H9 (cell line): ENCODE results near the gene DDOST. TPM values are rescaled to one million over a fixed set of nuclear protein-coding genes. Genes with fewer than 3 reads are reported as not detected.

Experiments used
- DNase-seq: peaks from one replicate; pipeline ENCODE4 v3.0.0-alpha.2; 2017
- H2AFZ ChIP-seq: one replicate; pipeline ENCODE4 v1.6.1; 2013; ENCODE audit warnings: mild to moderate bottlenecking, low read length, control low read depth, moderate library complexity
- H2AK5ac ChIP-seq: 2 replicates; pipeline ENCODE4 v1.6.1; 2013; ENCODE audit warnings: low read length, control low read depth, mixed read lengths; ENCODE audit not compliant: insufficient read length
- H2BK120ac ChIP-seq: one replicate; pipeline ENCODE4 v1.6.1; 2013; ENCODE audit warnings: low read depth, mild to moderate bottlenecking, low read length, control low read depth, inconsistent platforms; ENCODE audit not compliant: poor library complexity, severe bottlenecking
- H2BK12ac ChIP-seq: 2 replicates; pipeline ENCODE4 v1.6.1; 2013; ENCODE audit warnings: low read length, control low read depth, mixed read lengths, low read depth; ENCODE audit not compliant: insufficient read length
- H2BK15ac ChIP-seq: 2 replicates; pipeline ENCODE4 v1.6.1; 2013; ENCODE audit warnings: low read depth, low read length, control low read depth
- H2BK20ac ChIP-seq: one replicate; pipeline ENCODE4 v1.6.1; 2013; ENCODE audit warnings: low read depth, mild to moderate bottlenecking, low read length, control low read depth, inconsistent platforms; ENCODE audit not compliant: poor library complexity, severe bottlenecking
- H2BK5ac ChIP-seq: 2 replicates; pipeline ENCODE4 v1.6.1; 2013; ENCODE audit warnings: low read length, control low read depth, mixed read lengths; ENCODE audit not compliant: insufficient read length
- H3K14ac ChIP-seq: 2 replicates; pipeline ENCODE4 v1.6.1; 2013; ENCODE audit warnings: low read length, control low read depth; ENCODE audit not compliant: insufficient read depth
- H3K18ac ChIP-seq: 2 replicates; pipeline ENCODE4 v1.6.1; 2013; ENCODE audit warnings: low read depth, mild to moderate bottlenecking, mixed read lengths, low read length, control low read depth; ENCODE audit not compliant: insufficient read length
- H3K23ac ChIP-seq: 2 replicates; pipeline ENCODE4 v1.6.1; 2013; ENCODE audit warnings: low read length, control low read depth, mixed read lengths, low read depth; ENCODE audit not compliant: insufficient read length
- H3K23me2 ChIP-seq: 2 replicates; pipeline ENCODE4 v1.6.1; 2013; ENCODE audit warnings: low read depth, mild to moderate bottlenecking, mixed read lengths, low read length, control low read depth; ENCODE audit not compliant: insufficient read length, poor library complexity, severe bottlenecking
- H3K27ac ChIP-seq: 2 replicates; pipeline ENCODE4 v1.5.1; 2013; ENCODE audit warnings: low read length, control low read depth, mixed read lengths, low read depth; ENCODE audit not compliant: insufficient read length
- H3K27me3 ChIP-seq: 2 replicates; pipeline ENCODE4 v1.6.1; 2013; ENCODE audit warnings: low read length, control low read depth, inconsistent platforms; ENCODE audit not compliant: insufficient read depth
- H3K4ac ChIP-seq: 2 replicates; pipeline ENCODE4 v1.6.1; 2013; ENCODE audit warnings: low read depth, mild to moderate bottlenecking, control low read depth, inconsistent platforms, low read length, moderate library complexity
- H3K4me1 ChIP-seq: 2 replicates; pipeline ENCODE4 v1.6.1; 2013; ENCODE audit warnings: low read length, control low read depth, inconsistent platforms; ENCODE audit not compliant: insufficient read depth
- H3K4me2 ChIP-seq: 2 replicates; pipeline ENCODE4 v1.6.1; 2013; ENCODE audit warnings: low read length, control low read depth, mixed read lengths; ENCODE audit not compliant: insufficient read length, insufficient read depth
- H3K56ac ChIP-seq: 2 replicates; pipeline ENCODE4 v1.6.1; 2013; ENCODE audit warnings: low read depth, mild to moderate bottlenecking, mixed read lengths, low read length, control low read depth; ENCODE audit not compliant: insufficient read length
- H3K79me1 ChIP-seq: 2 replicates; pipeline ENCODE4 v1.6.1; 2013; ENCODE audit warnings: low read depth, mild to moderate bottlenecking, moderate library complexity, low read length, control low read depth, inconsistent platforms; ENCODE audit not compliant: insufficient read depth, poor library complexity, severe bottlenecking
- H3K79me2 ChIP-seq: 2 replicates; pipeline ENCODE4 v1.6.1; 2013; ENCODE audit warnings: low read length, control low read depth, inconsistent platforms; ENCODE audit not compliant: insufficient read depth
- H3K9ac ChIP-seq: 2 replicates; pipeline ENCODE4 v1.6.1; 2013; ENCODE audit warnings: low read length, control low read depth, mixed read lengths; ENCODE audit not compliant: insufficient read length; ENCODE audit errors: extremely low read depth
- H3K9me3 ChIP-seq: one replicate; pipeline ENCODE4 v1.6.1; 2013; ENCODE audit warnings: low read depth, low read length, inconsistent platforms; ENCODE audit not compliant: control insufficient read depth
- H3T11ph ChIP-seq: one replicate; pipeline ENCODE4 v1.6.1; 2013; ENCODE audit warnings: mild to moderate bottlenecking, low read length, control low read depth, inconsistent platforms
- H4K20me1 ChIP-seq: one replicate; pipeline ENCODE4 v1.6.1; 2013; ENCODE audit not compliant: control insufficient read depth, insufficient read length, insufficient read depth
- H4K5ac ChIP-seq: 2 replicates; pipeline ENCODE4 v1.6.1; 2013; ENCODE audit warnings: low read depth, mild to moderate bottlenecking, mixed read lengths, low read length, control low read depth; ENCODE audit not compliant: insufficient read length
- H4K8ac ChIP-seq: replicated peaks from 2 replicates; pipeline ENCODE4 v1.6.1; 2013; ENCODE audit warnings: low read length, control low read depth, mixed read lengths, low read depth; ENCODE audit not compliant: insufficient read length
- H4K91ac ChIP-seq: 2 replicates; pipeline ENCODE4 v1.6.1; 2013; ENCODE audit warnings: low read depth, mild to moderate bottlenecking, moderate library complexity, mixed read lengths, low read length, control low read depth; ENCODE audit not compliant: insufficient read length
- H3K27ac Mint-ChIP-seq, 3 experiments: 2 replicates in 2 of 3; 3 replicates in 1 of 3; pipeline ENCODE4 v1.8.0; 2020 to 2021; ENCODE audit warnings: mixed read lengths in 3 of 3, mild to moderate bottlenecking in 1 of 3, moderate library complexity in 1 of 3
- H3K27me3 Mint-ChIP-seq: 2 replicates; pipeline ENCODE4 v1.8.0; 2021; ENCODE audit warnings: low read depth, mild to moderate bottlenecking, moderate library complexity, mixed read lengths
- H3K36me3 Mint-ChIP-seq, 3 experiments: 2 replicates in 2 of 3; 3 replicates in 1 of 3; pipeline ENCODE4 v1.8.0; 2020 to 2021; ENCODE audit warnings: low read depth in 3 of 3, mixed read lengths in 3 of 3; ENCODE audit not compliant: insufficient read depth in 1 of 3
- H3K4me1 Mint-ChIP-seq, 2 experiments: 2 replicates each; pipeline ENCODE4 v1.8.0; 2020; ENCODE audit warnings: mixed read lengths in 2 of 2
- H3K4me3 Mint-ChIP-seq, 2 experiments: 2 replicates in 1 of 2; 3 replicates in 1 of 2; pipeline ENCODE4 v1.8.0; 2020 to 2021; ENCODE audit warnings: mild to moderate bottlenecking in 2 of 2, mixed read lengths in 2 of 2, moderate library complexity in 1 of 2
- H3K9me3 Mint-ChIP-seq, 2 experiments: 2 replicates in 1 of 2; 3 replicates in 1 of 2; pipeline ENCODE4 v1.8.0; 2020; ENCODE audit warnings: mild to moderate bottlenecking in 2 of 2, mixed read lengths in 2 of 2, moderate library complexity in 1 of 2
- WGBS: extraction: QIAGEN DNeasy Blood & Tissue Kit; methylation state at CpG from one replicate; pipeline ENCODE4 v1.1.7; 2013; ENCODE audit warnings: missing lambda C conversion rate, low lambda C conversion rate, mixed read lengths; ENCODE audit not compliant: insufficient read length; ENCODE audit errors: extremely low coverage; 5-methylcytosine and 5-hydroxymethylcytosine counted together
- total RNA-seq: library from RNA; stranded (reverse); gene quantifications from 2 replicates; pipeline ENCODE4 v1.2.1, GENCODE V29; 2021
- TF ChIP-seq, protein P1 (sequence below): fragments of 200-600 bp; sonication (generic); conservative IDR thresholded peaks from 3 replicates; pipeline ENCODE4 v1.8.0; 2021; ENCODE audit warnings: antibody characterized with exemption, mild to moderate bottlenecking

The DDOST gene
- total RNA-seq, 1 experiment from 2014 or later, result 255 TPM

GRCh38 chr1:20625176-20626097, 35.7 kb downstream of the DDOST start:
- Histone ChIP-seq H4K5ac (peak overlapping the region; percentile 36), H3K27ac (peak overlapping the region; percentile 55), H2BK12ac (no peak overlapping the region), H2BK120ac (no peak overlapping the region), H3K56ac (no peak overlapping the region), H2BK5ac (no peak overlapping the region), H2BK15ac (no peak overlapping the region), H4K8ac (no peak overlapping the region), H3K27me3 (no peaks in the 10 kb centered on the region), H3K79me1 (no peaks in the 10 kb centered on the region), H3K23me2 (no peaks in the 10 kb centered on the region), H3K4ac (no peak overlapping the region), H2AFZ (no peak overlapping the region), H3K9me3 (peaks cover 12% of the 10 kb centered on the region), H3K4me2 (peak overlapping the region; percentile 28), H3K4me1 (peaks cover 6% of the 10 kb centered on the region; the same call in 1 of the 2 replicates), H2BK20ac (no peak overlapping the region), H3K23ac (no peak overlapping the region), H3K14ac (no peak overlapping the region), H3K18ac (no peak overlapping the region), H4K20me1 (no peaks in the 10 kb centered on the region), H2AK5ac (no peak overlapping the region), H4K91ac (no peak overlapping the region), H3K79me2 (no peaks in the 10 kb centered on the region), H3K9ac (no peak overlapping the region), H3T11ph (no peak overlapping the region)
- TF ChIP-seq, protein P1, sequence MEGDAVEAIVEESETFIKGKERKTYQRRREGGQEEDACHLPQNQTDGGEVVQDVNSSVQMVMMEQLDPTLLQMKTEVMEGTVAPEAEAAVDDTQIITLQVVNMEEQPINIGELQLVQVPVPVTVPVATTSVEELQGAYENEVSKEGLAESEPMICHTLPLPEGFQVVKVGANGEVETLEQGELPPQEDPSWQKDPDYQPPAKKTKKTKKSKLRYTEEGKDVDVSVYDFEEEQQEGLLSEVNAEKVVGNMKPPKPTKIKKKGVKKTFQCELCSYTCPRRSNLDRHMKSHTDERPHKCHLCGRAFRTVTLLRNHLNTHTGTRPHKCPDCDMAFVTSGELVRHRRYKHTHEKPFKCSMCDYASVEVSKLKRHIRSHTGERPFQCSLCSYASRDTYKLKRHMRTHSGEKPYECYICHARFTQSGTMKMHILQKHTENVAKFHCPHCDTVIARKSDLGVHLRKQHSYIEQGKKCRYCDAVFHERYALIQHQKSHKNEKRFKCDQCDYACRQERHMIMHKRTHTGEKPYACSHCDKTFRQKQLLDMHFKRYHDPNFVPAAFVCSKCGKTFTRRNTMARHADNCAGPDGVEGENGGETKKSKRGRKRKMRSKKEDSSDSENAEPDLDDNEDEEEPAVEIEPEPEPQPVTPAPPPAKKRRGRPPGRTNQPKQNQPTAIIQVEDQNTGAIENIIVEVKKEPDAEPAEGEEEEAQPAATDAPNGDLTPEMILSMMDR, result no peak
- peaks cover 0 to 27% (median 19%) of the 10 kb centered on the region in 3 experiments; a peak in 6 of 7 replicates for H3K36me3 Mint-ChIP-seq
- no CpG with 5 or more reads among the region's 3 CpGs for WGBS
- peak overlapping the region; percentile 1 to 62; a peak in 4 of 5 replicates for H3K4me3 Mint-ChIP-seq
- peaks cover 39 to 40% of the 10 kb centered on the region in 2 experiments for H3K4me1 Mint-ChIP-seq
- peak; percentile 80 for DNase-seq
- no peaks in the 10 kb centered on the region; the same call in 1 of the 2 replicates for H3K27me3 Mint-ChIP-seq
- peak overlapping the region; percentile 9 to 96 (median 89); a peak in 5 of 7 replicates for H3K27ac Mint-ChIP-seq
- H3K9me3 Mint-ChIP-seq, result peaks cover 24 to 29% of the 10 kb centered on the region in 2 experiments
